A549 (cell line): ENCODE measurements around the gene CHPF. TPM values are rescaled to one million over a fixed set of nuclear protein-coding genes. Genes with fewer than 3 reads are reported as not detected.

Source experiments
- ATAC-seq, 2 experiments: fragments of 200-7000 bp in 1 of 2; fragments of >200 bp in 1 of 2; cut with Nextera tagmentation in 1 of 2; cut with Tn5 transposase in 1 of 2; 3 replicates each; pipeline versions ENCODE4 v1.8.0 to v1.9.1; 2018 to 2020; ENCODE audit warnings: mild to moderate bottlenecking in 1 of 2, moderate library complexity in 1 of 2
- CTCF ChIA-PET: fragments of 300-600 bp; sonication (Branson Sonifier 250); formaldehyde crosslinking; extraction: SDS; loops from one replicate; lab custom pipeline; 2021; ENCODE audit warnings: antibody characterized with exemption, inconsistent platforms; lab: Yijun Ruan, JAX
- POLR2A ChIA-PET: fragments of 350-600 bp; formaldehyde crosslinking; extraction: SDS; loops from one replicate; lab custom pipeline; 2021; ENCODE audit warnings: antibody characterized with exemption, inconsistent platforms; lab: Yijun Ruan, JAX
- DNase-seq, 2 experiments: peaks; one replicate each; pipeline versions ENCODE4 v3.0.0 to v3.0.0-alpha.2; 2011 to 2016; ENCODE audit warnings: low read depth in 1 of 2, low spot score in 1 of 2
- FAIRE-seq: peaks from 2 replicates; lab custom pipeline; 2011; peaks lifted over from hg19 to GRCh38; lab: Jason Lieb, UNC
- H3K27ac ChIP-seq, 2 experiments: fragments of >200 bp; sonication (Bioruptor Twin); formaldehyde crosslinking; 3 replicates each; pipeline ENCODE4 v1.5.1; 2016 to 2017
- H3K4me1 ChIP-seq: fragments of >200 bp; sonication (Bioruptor Twin); formaldehyde crosslinking; 3 replicates; pipeline ENCODE4 v1.6.1; 2016
- H3K4me2 ChIP-seq: fragments of >200 bp; sonication (Bioruptor Twin); formaldehyde crosslinking; 3 replicates; pipeline ENCODE4 v1.6.1; 2016
- H3K4me3 ChIP-seq: fragments of >200 bp; sonication (Bioruptor Twin); formaldehyde crosslinking; 3 replicates; pipeline ENCODE4 v1.5.1; 2016
- H3K9me3 ChIP-seq: fragments of >200 bp; sonication (Bioruptor Twin); formaldehyde crosslinking; 3 replicates; pipeline ENCODE4 v1.6.1; 2016
- BCL3 ChIP-seq: fragments of >200 bp; sonication (Bioruptor Twin); formaldehyde crosslinking; IDR thresholded peaks from 3 replicates; pipeline ENCODE4 v1.6.1; 2016
- BHLHE40 ChIP-seq: IDR thresholded peaks from 2 replicates; pipeline ENCODE4 v1.6.1; 2012; ENCODE audit warnings: low read depth, low read length, inconsistent platforms
- CBX2 ChIP-seq: fragments of 200-600 bp; sonication (generic); IDR thresholded peaks from 2 replicates; pipeline ENCODE4 v1.6.1; 2016; ENCODE audit warnings: low read depth, mild to moderate bottlenecking, borderline replicate concordance
- CBX8 ChIP-seq: fragments of 200-600 bp; sonication (generic); IDR thresholded peaks from 2 replicates; pipeline ENCODE4 v1.6.1; 2016
- CHD4 ChIP-seq: fragments of 200-600 bp; sonication (generic); IDR thresholded peaks from 2 replicates; pipeline ENCODE4 v1.6.1; 2016; ENCODE audit warnings: antibody characterized with exemption, mild to moderate bottlenecking, borderline replicate concordance
- EHF ChIP-seq: fragments of 250-450 bp; sonication (Bioruptor Pico); IDR thresholded peaks from 2 replicates; pipeline ENCODE4 v1.5.0; 2020; ENCODE audit warnings: mild to moderate bottlenecking
- EHMT2 ChIP-seq: fragments of 200-600 bp; sonication (generic); IDR thresholded peaks from 2 replicates; pipeline ENCODE4 v1.6.1; 2016; ENCODE audit warnings: antibody characterized with exemption, low read depth, mild to moderate bottlenecking, moderate library complexity
- EP300 ChIP-seq, 2 experiments: fragments of >200 bp; sonication (Bioruptor Twin); formaldehyde crosslinking; IDR thresholded peaks; 2 replicates in 1 of 2; 3 replicates in 1 of 2; pipeline ENCODE4 v1.6.1; 2016 to 2017
- FOSL2 ChIP-seq, 2 experiments: fragments of 450-650 bp in 1 of 2; fragments of >200 bp in 1 of 2; sonication (Bioruptor Twin) in 1 of 2; formaldehyde crosslinking; IDR thresholded peaks; 2 replicates each; pipeline versions ENCODE4 v1.5.0 to v1.6.1; 2016 to 2020; ENCODE audit warnings: mild to moderate bottlenecking in 1 of 2, moderate library complexity in 1 of 2
- FOXS1 ChIP-seq: fragments of 250-450 bp; sonication (Bioruptor Pico); IDR thresholded peaks from 2 replicates; pipeline ENCODE4 v1.5.0; 2020; ENCODE audit warnings: mild to moderate bottlenecking, moderate library complexity
- HEYL ChIP-seq: fragments of 250-450 bp; sonication (Bioruptor Pico); IDR thresholded peaks from 2 replicates; pipeline ENCODE4 v1.8.0; 2021; ENCODE audit warnings: mild to moderate bottlenecking, moderate library complexity
- HMGXB4 ChIP-seq: fragments of 250-450 bp; sonication (Bioruptor Pico); IDR thresholded peaks from 2 replicates; pipeline ENCODE4 v1.5.0; 2021; ENCODE audit warnings: mild to moderate bottlenecking, moderate library complexity, borderline replicate concordance
- HOXA7 ChIP-seq: fragments of 250-450 bp; sonication (Bioruptor Pico); IDR thresholded peaks from 2 replicates; pipeline ENCODE4 v1.5.0; 2020; ENCODE audit warnings: mild to moderate bottlenecking, moderate library complexity
- HOXB5 ChIP-seq: fragments of 250-450 bp; sonication (Bioruptor Pico); IDR thresholded peaks from 2 replicates; pipeline ENCODE4 v1.5.0; 2020; ENCODE audit warnings: mild to moderate bottlenecking, moderate library complexity
- JUN ChIP-seq, 2 experiments: fragments of >200 bp; sonication (Bioruptor Twin); formaldehyde crosslinking; IDR thresholded peaks; 2 replicates in 1 of 2; 3 replicates in 1 of 2; pipeline ENCODE4 v1.6.1; 2016 to 2017
- KDM1A ChIP-seq: fragments of 200-600 bp; sonication (generic); IDR thresholded peaks from 2 replicates; pipeline ENCODE4 v1.6.1; 2016; ENCODE audit warnings: low read depth, mild to moderate bottlenecking
- KDM5A ChIP-seq: fragments of 200-600 bp; sonication (generic); IDR thresholded peaks from 2 replicates; pipeline ENCODE4 v1.6.1; 2016; ENCODE audit warnings: antibody characterized with exemption, mild to moderate bottlenecking
- MAFK ChIP-seq: fragments of 450-650 bp; IDR thresholded peaks from 2 replicates; pipeline ENCODE4 v1.6.1; 2014; ENCODE audit not compliant: partially characterized antibody
- MYC ChIP-seq: IDR thresholded peaks from 2 replicates; pipeline ENCODE4 v1.6.1; 2012; ENCODE audit warnings: mild to moderate bottlenecking, inconsistent platforms, low read length, improper control_type of control experiment, borderline replicate concordance
- NFE2L2 ChIP-seq: fragments of 150-350 bp; conservative IDR thresholded peaks from 2 replicates; pipeline ENCODE4 v1.6.1; 2014; ENCODE audit warnings: low read length
- NPAS2 ChIP-seq: fragments of 250-450 bp; sonication (Bioruptor Pico); IDR thresholded peaks from 2 replicates; pipeline ENCODE4 v1.8.0; 2022; ENCODE audit warnings: mild to moderate bottlenecking, moderate library complexity, borderline replicate concordance
- NR3C1 ChIP-seq: fragments of >200 bp; sonication (Bioruptor Twin); formaldehyde crosslinking; IDR thresholded peaks from 3 replicates; pipeline ENCODE4 v1.6.1; 2017
- PHF8 ChIP-seq: fragments of 200-600 bp; sonication (generic); IDR thresholded peaks from 2 replicates; pipeline ENCODE4 v1.6.1; 2016; ENCODE audit warnings: low read depth, mild to moderate bottlenecking, antibody characterized with exemption, moderate library complexity, borderline replicate concordance
- POLR2A ChIP-seq: IDR thresholded peaks from 2 replicates; pipeline ENCODE4 v1.6.1; 2012; ENCODE audit warnings: mild to moderate bottlenecking, low read length
- RAD21 ChIP-seq, 2 experiments: fragments of >200 bp in 1 of 2; sonication (Bioruptor Twin) in 1 of 2; formaldehyde crosslinking in 1 of 2; IDR thresholded peaks in 1 of 2; conservative IDR thresholded peaks in 1 of 2; 2 replicates in 1 of 2; 3 replicates in 1 of 2; pipeline ENCODE4 v1.6.1; 2012 to 2018; ENCODE audit warnings: inconsistent platforms in 1 of 2
- RNF2 ChIP-seq: fragments of 200-600 bp; sonication (generic); IDR thresholded peaks from 2 replicates; pipeline ENCODE4 v1.6.1; 2016; ENCODE audit warnings: low read depth, mild to moderate bottlenecking, antibody characterized with exemption, moderate library complexity, borderline replicate concordance
- SREBF2 ChIP-seq: fragments of 450-650 bp; IDR thresholded peaks from 2 replicates; pipeline ENCODE4 v1.6.1; 2014; ENCODE audit warnings: mild to moderate bottlenecking, moderate library complexity
- TP53 ChIP-seq: fragments of 250-450 bp; sonication (Bioruptor Pico); IDR thresholded peaks from 2 replicates; pipeline ENCODE4 v1.5.0; 2021; ENCODE audit warnings: mild to moderate bottlenecking, moderate library complexity
- ZFP36 ChIP-seq: fragments of 450-650 bp; IDR thresholded peaks from 2 replicates; pipeline ENCODE4 v1.6.1; 2014; ENCODE audit warnings: borderline replicate concordance; ENCODE audit not compliant: partially characterized antibody
- ZSCAN20 ChIP-seq: fragments of 250-450 bp; sonication (Bioruptor Pico); IDR thresholded peaks from 2 replicates; pipeline ENCODE4 v1.8.0; 2022; ENCODE audit warnings: mild to moderate bottlenecking, moderate library complexity
- WGBS: methylation state at CpG from one replicate; pipeline ENCODE4 v1.1.6; 2017; ENCODE audit errors: missing lambda C conversion rate; 5-methylcytosine and 5-hydroxymethylcytosine counted together
- polyA plus RNA-seq, 4 experiments: library from polyadenylated mRNA; depleted of rRNA in 3 of 4; stranded (reverse); fragments of >200 nt; fragmentation: RNase III in 1 of 4; extraction: RNeasy Plus Mini Kit Qiagen cat#74134 plus additional on column Dnase treatment in 1 of 4; gene quantifications; 2 replicates in 3 of 4; 3 replicates in 1 of 4; pipeline ENCODE4 v1.2.3, GENCODE V29; 2011 to 2017
- TF ChIP-seq, protein P1 (sequence below): fragments of 250-450 bp; sonication (Bioruptor Pico); IDR thresholded peaks from 2 replicates; pipeline ENCODE4 v1.5.0; 2020; ENCODE audit warnings: low read depth, mild to moderate bottlenecking, moderate library complexity
- TF ChIP-seq, protein P2 (sequence below): IDR thresholded peaks from 2 replicates; pipeline ENCODE4 v1.6.1; 2012

CHPF gene
- polyA plus RNA-seq, 2 of the 4 experiments (the other 2 are of a cell fraction) = 9.0 to 14.8 TPM

- FAIRE-seq (no peak), DNase-seq (no peak), ATAC-seq (peak; percentile 20 to 47; a peak in 5 of 6 replicates)
- H3K4me1 ChIP-seq = peaks cover 14% of the 10 kb centered on the region
- peak overlapping the region; percentile 92 for H3K4me3 ChIP-seq
- TF ChIP-seq FOXS1 (CRISPR knock-in tag) (no peak), PHF8 (0 out of 2 replicates have a peak, but pooled peaks have one; percentile 17)
- peak overlapping the region; percentile 82 to 95 for H3K27ac ChIP-seq
- no peaks in the 10 kb centered on the region for H3K9me3 ChIP-seq
- CTCF ChIA-PET = interaction anchor here (0.7 to 7.5 kb wide), 12 partner anchors 9 to 118 kb away, joined by 3 to 50 read pairs (median 4); no protein-coding TSS in a partner anchor
- POLR2A ChIA-PET = interaction anchor here (0.7 to 2.5 kb wide), 5 partner anchors 10 to 72 kb away, joined by 3 to 19 read pairs (median 4); partner anchors contain the start of genes GMPPA and STK11IP
- peak overlapping the region; percentile 72 for H3K4me2 ChIP-seq
- no CpG with 5 or more reads among the region's 55 CpGs for WGBS
These were observed 27.3 kb upstream of the CHPF start for GRCh38 chr2:219570924-219571310.

- Histone ChIP-seq H3K9me3 (no peaks in the 10 kb centered on the region), H3K4me3 (peak overlapping the region; percentile 92), H3K4me2 (peak overlapping the region; percentile 72), H3K27ac (peak overlapping the region; percentile 82 to 95), H3K4me1 (peaks cover 14% of the 10 kb centered on the region)
- FAIRE-seq = no peak
- ATAC-seq = peak; percentile 69 to 71
- ChIA-PET CTCF (interaction anchor here (0.8 to 7.5 kb wide), 9 partner anchors 8 to 119 kb away, joined by 3 to 50 read pairs (median 4); no protein-coding TSS in a partner anchor), POLR2A (interaction anchor here (0.9 to 2.5 kb wide), 3 partner anchors 9 to 28 kb away, joined by 3 to 19 read pairs (median 9); partner anchors contain the start of gene STK11IP)
- 43% methylated on average over 23 of the region's 95 CpGs for WGBS
- peak; percentile 40 to 59 for DNase-seq
- TF ChIP-seq KDM1A (no peak), CBX8 (no peak), ZFP36 (no peak), BHLHE40 (no peak), MYC (no peak), RAD21 (conservative IDR thresholded peaks at IDR 0.05 in 1 of 2, IDR thresholded peaks at IDR 0.05 in 1 of 2) (no peak), HOXB5 (no peak), BCL3 (0 out of 3 replicates have a peak, but pooled peaks have one; percentile 33), ZSCAN20 (CRISPR knock-in tag) (no peak), SREBF2 (no peak), FOSL2 (IDR thresholded peaks at IDR 0.05) (no peak), FOSL2 (CRISPR knock-in tag; IDR thresholded peaks at IDR 0.05) (no peak), KDM5A (no peak), EHF (no peak), HEYL (no peak), MAFK (no peak), RNF2 (no peak), CBX2 (no peak), NFE2L2 (no peak), NPAS2 (CRISPR knock-in tag) (no peak), HOXA7 (no peak), TP53 (CRISPR knock-in tag) (no peak), POLR2A (peak; percentile 86), EHMT2 (no peak), EP300 (IDR thresholded peaks at IDR 0.05) (no peak), CHD4 (no peak), HMGXB4 (no peak), NR3C1 (no peak), JUN (IDR thresholded peaks at IDR 0.05) (peak in 1 of 2 experiments; percentile 37; a peak in 3 of 5 replicates)
- TF ChIP-seq, protein P1, sequence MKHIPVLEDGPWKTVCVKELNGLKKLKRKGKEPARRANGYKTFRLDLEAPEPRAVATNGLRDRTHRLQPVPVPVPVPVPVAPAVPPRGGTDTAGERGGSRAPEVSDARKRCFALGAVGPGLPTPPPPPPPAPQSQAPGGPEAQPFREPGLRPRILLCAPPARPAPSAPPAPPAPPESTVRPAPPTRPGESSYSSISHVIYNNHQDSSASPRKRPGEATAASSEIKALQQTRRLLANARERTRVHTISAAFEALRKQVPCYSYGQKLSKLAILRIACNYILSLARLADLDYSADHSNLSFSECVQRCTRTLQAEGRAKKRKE (CRISPR knock-in tag) = no peak
- TF ChIP-seq, protein P2, sequence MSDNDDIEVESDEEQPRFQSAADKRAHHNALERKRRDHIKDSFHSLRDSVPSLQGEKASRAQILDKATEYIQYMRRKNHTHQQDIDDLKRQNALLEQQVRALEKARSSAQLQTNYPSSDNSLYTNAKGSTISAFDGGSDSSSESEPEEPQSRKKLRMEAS = peak; percentile 57; the same call in 1 of the 2 replicates
These were observed 26.8 kb upstream of the CHPF start for GRCh38 chr2:219570194-219570923.
